Panc1 (cell line): ENCODE measurements around the gene PCYT2. TPM values are rescaled to one million over a fixed set of nuclear protein-coding genes. Genes with fewer than 3 reads are reported as not detected.

Experiments used
- ATAC-seq: fragments of 200-7000 bp; cut with Tn5 transposase; 2 replicates; pipeline ENCODE4 v1.9.1; 2020; ENCODE audit warnings: mild to moderate bottlenecking, moderate library complexity
- BruUV-seq: library from RNA; stranded (reverse); fragments of 400-500 nt; replicated peaks from 2 replicates; lab custom pipeline; 2021; lab: Mats Ljungman, UMichigan
- CTCF ChIA-PET: fragments of 300-600 bp; sonication (Branson Sonifier 250); formaldehyde crosslinking; loops from one replicate; lab custom pipeline; 2022; ENCODE audit warnings: antibody characterized with exemption; lab: Charles Lee
- POLR2A ChIA-PET: fragments of 300-600 bp; sonication (Branson Sonifier 250); formaldehyde crosslinking; loops from one replicate; lab custom pipeline; 2022; ENCODE audit warnings: antibody characterized with exemption; lab: Charles Lee
- DNase-seq: peaks from one replicate; pipeline ENCODE4 v3.0.0-alpha.2; 2010; ENCODE audit warnings: low read depth, low spot score
- H3K27ac ChIP-seq: 2 replicates; pipeline ENCODE4 v1.5.1; 2011; ENCODE audit warnings: mild to moderate bottlenecking, low read length, inconsistent platforms
- H3K27me3 ChIP-seq: fragments of 200-500 bp; sonication (Bioruptor generic); 2 replicates; pipeline ENCODE4 v1.6.0; 2014; ENCODE audit warnings: low read length, inconsistent platforms; ENCODE audit not compliant: control insufficient read depth, insufficient read depth
- H3K36me3 ChIP-seq: fragments of 200-500 bp; sonication (Bioruptor generic); 2 replicates; pipeline ENCODE4 v1.5.1; 2014; ENCODE audit warnings: inconsistent platforms, mild to moderate bottlenecking, low read length, moderate library complexity; ENCODE audit not compliant: control insufficient read depth, insufficient read depth
- H3K4me1 ChIP-seq: 2 replicates; pipeline ENCODE4 v1.5.1; 2011; ENCODE audit warnings: inconsistent platforms, mild to moderate bottlenecking, low read length, moderate library complexity; ENCODE audit not compliant: control insufficient read depth, insufficient read depth
- H3K4me3 ChIP-seq, 2 experiments: 2 replicates each; pipeline ENCODE4 v1.5.1; 2011 to 2012; ENCODE audit warnings: low read depth in 2 of 2, low read length in 2 of 2, mild to moderate bottlenecking in 2 of 2, inconsistent platforms in 1 of 2, moderate library complexity in 1 of 2
- H3K9me3 ChIP-seq: fragments of 200-500 bp; sonication (Bioruptor generic); 2 replicates; pipeline ENCODE4 v1.5.1; 2014; ENCODE audit warnings: low read depth, mild to moderate bottlenecking, inconsistent platforms, low read length, moderate library complexity; ENCODE audit not compliant: control insufficient read depth, insufficient read depth
- CTCF ChIP-seq: fragments of 450-650 bp; IDR thresholded peaks from 2 replicates; pipeline ENCODE4 v1.5.1; 2017; ENCODE audit warnings: mild to moderate bottlenecking
- REST ChIP-seq, 2 experiments: IDR thresholded peaks; 2 replicates each; pipeline ENCODE4 v1.6.1; 2011 to 2012; ENCODE audit warnings: low read depth in 2 of 2, control low read depth in 1 of 2, low read length in 1 of 2, mild to moderate bottlenecking in 1 of 2, moderate library complexity in 1 of 2; ENCODE audit not compliant: insufficient read depth in 1 of 2
- TCF7L2 ChIP-seq: IDR thresholded peaks from 2 replicates; pipeline ENCODE4 v1.6.1; 2011; ENCODE audit warnings: mild to moderate bottlenecking, low read depth, low read length, inconsistent platforms
- in situ Hi-C: cut with HindIII; loops from 2 replicates; pipeline ENCODE4 v1.10.0; 2016; ENCODE audit warnings: low sequenced_read_pairs, low pct_unique_long_range_greater_than_20kb
- intact Hi-C: fragments of 100-400 bp; cut with micrococcal nuclease; formaldehyde crosslinking; loops from one replicate; pipeline ENCODE4 v1.10.0; 2022; ENCODE audit not compliant: unreplicated experiment
- total RNA-seq: library from RNA; stranded (reverse); gene quantifications from one replicate; pipeline ENCODE4 v1.2.1, GENCODE V29; 2021; ENCODE audit not compliant: unreplicated experiment

PCYT2 gene
- total RNA-seq, 1 experiment from 2014 or later = 91.2 TPM

- BruUV-seq = no TSS peak
Observed at GRCh38 chr17:81928544-81929252, 17.5 kb upstream of the PCYT2 start.

More at GRCh38 chr17:81928544-81929252, 17.5 kb upstream of the PCYT2 start:
- ChIA-PET POLR2A (no interaction called here), CTCF (interaction anchor here (0.6 kb wide), 1 partner anchor 36 kb away, joined by 3 read pairs; no protein-coding TSS in a partner anchor)
- Histone ChIP-seq H3K36me3 (no peaks in the 10 kb centered on the region; the same call in 1 of the 2 replicates), H3K27me3 (no peaks in the 10 kb centered on the region), H3K9me3 (no peaks in the 10 kb centered on the region), H3K27ac (peak overlapping the region; percentile 85), H3K4me3 (peak overlapping the region; percentile 61 to 79), H3K4me1 (peaks cover 48% of the 10 kb centered on the region)
- ATAC-seq = peak; percentile 15
- no peak; a peak in 1 of 4 replicates for TF ChIP-seq REST (IDR thresholded peaks at IDR 0.05; ENCODE audit: insufficient read depth in 1 of 2, low read depth in 2 of 2, low read length in 1 of 2)
- no peak for TF ChIP-seq CTCF
- no peak for TF ChIP-seq TCF7L2
- in situ Hi-C loops (no loop called here), intact Hi-C loops (no loop called here)
- no peak for DNase-seq
